HG02678 (cell line): ENCODE data around the gene ARHGAP44.

Experiments
- ATAC-seq: cut with Tn5 transposase; IDR thresholded peaks from one replicate; pipeline ENCODE4 v1.9.1; 2021; ENCODE audit warnings: mild to moderate bottlenecking, moderate library complexity; ENCODE audit not compliant: unreplicated experiment

Gene ARHGAP44

DNA sequence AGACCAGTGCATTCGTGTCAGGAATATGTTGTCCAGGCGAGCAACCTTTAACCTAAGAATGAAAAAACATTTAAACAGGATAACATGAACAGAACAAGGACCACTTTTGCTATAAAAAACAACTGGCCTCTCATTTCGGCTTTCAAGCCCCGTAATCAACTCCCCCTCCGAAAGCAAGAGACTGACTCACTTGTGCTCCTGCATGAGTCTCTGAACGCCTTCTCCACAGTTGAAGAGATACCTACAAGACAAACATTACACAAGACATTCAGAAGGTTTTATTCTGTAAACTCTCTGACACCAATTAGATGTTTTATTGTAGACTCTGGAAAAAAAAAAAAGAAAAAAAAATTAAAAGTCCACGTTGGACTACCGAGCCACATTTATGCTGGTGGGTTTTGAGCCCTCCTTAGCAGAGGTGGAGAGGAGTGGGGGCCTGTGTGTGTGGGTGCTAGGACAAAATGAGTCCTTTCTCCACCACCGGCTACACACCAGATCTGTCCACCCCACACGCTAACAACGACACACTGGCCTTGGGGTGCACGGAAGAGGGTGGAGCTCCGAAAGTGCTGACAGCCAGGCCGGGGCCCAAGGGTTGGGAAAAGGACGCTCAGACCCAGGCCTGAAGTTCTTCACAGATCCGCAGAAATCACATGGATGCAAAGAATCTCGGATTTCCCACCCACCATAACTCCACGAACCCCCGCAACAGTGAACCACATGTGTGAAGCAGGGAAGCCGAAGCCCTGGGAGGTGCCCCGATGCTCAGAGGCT is 227.8 kb downstream of the ARHGAP44 start:
- peak; percentile 7 for ATAC-seq

DNA sequence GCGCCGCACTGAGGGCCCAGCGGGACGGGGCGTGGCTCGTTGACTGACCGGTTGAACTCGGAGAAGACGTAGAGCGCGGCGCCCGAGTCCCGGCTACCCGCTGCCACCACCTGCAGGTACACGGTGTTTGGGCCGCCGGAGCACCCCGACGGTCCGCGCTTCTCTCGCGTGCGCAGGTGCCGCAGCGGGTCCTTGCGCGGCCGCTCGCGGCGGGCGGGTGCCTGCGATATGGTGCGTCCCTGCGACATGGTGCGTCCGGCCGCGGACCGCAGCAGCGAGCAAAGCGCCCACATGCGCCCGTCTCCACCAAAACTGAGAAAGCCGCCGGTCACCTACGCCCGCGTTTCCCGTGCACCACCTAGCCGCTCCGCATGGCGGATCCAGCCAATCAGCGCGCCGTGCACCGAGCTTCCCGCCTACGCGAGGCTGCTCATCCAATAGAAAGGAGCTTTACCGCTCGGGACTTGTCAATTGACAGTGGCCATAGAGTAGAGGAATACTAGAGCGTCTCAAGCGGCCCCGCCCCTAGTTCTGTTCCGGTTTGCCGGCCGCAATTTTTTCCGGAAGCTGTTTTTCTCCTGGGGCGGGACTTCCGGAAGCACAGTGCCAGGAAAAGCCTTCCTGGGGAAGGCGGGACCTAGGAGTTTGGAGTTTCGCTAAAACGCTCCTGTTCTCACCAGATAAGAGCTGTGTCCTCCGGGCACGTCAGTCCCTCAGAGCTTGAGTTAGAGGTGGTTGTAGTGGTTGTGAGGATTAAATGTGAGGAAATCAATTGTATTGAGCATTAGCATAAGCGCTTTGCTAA is 228.6 kb downstream of the ARHGAP44 start, which contains the start of gene ELAC2:
Gene ELAC2 (minus strand): TSS at position 373 of the 805 bp plus-strand sequence. CDS start 80 bp downstream, at position 293.
- ATAC-seq: peak; percentile 98

DNA sequence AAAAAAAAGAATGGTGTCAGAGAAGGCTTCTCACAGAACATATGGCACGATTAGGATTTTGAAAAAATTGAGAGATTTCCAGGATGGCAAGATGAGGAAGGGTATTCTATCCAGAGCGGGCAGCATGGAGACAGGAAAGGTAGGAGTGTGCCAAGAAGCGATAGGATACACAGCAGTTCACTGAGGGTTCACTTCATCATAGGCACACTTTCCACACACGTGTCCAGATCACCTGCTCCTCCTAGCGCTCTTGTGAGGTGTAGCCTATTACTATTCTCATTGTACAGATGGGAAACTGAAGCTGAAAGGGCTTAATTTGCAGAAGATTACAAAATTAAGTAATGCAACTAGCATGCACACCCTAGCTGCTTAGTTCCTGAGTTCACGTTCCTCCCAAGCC is 234.7 kb downstream of the ARHGAP44 start:
- ATAC-seq: no peak

DNA sequence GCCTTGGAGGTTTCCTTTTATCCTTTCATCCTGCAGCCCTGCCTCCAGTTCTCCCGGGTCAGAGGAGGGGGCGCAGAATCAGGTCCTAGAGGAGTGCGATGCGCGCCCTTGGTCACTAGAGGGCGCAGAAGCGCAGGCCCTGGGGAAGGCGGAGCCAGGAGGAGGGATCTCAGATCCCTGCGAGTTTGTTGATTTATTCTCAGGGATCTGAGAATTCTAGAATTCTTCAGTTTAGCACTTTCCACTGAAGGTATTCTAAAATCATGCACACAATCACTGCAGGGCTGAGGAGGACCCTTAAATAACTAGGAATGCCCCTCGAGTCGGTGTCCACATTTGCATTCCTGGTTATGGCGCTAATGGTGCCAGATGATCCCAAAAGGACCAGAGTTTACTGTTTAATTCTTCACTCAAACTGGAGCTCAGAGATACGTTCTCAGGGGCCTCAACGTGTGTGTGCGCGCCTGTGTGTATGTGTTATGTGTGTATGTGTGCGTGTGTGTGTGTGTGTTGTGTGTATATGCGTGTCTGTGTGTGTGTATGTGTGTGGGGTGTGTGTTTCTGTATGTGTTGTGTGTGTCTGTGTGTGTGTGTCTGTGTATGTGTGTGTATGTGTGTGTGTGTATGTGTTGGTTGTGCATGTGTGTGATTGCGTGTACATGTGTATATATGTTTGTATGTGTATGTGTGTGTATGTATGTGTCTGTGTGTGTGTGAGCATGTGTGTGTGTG is 235.4 kb downstream of the ARHGAP44 start:
- ATAC-seq: peak; percentile 82

DNA sequence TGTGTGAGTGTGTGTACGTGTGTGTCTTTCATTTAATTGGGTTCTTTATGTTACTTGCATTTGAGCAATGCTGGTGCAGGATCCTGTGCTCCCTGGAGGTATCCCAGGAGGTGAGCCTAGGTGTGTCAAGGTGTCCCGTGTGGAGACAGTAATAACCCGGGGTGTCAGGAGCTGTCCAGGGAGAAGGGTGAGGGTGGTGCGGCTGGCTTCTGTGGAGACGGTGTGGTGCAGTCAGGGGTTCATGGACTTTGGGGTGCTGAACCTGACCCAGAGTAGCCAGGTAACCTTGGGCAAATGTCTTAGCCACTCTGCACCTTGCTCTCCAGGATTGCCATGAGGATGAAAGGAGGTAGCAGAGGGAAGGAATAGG is 235.9 kb downstream of the ARHGAP44 start:
- ATAC-seq: no peak

DNA sequence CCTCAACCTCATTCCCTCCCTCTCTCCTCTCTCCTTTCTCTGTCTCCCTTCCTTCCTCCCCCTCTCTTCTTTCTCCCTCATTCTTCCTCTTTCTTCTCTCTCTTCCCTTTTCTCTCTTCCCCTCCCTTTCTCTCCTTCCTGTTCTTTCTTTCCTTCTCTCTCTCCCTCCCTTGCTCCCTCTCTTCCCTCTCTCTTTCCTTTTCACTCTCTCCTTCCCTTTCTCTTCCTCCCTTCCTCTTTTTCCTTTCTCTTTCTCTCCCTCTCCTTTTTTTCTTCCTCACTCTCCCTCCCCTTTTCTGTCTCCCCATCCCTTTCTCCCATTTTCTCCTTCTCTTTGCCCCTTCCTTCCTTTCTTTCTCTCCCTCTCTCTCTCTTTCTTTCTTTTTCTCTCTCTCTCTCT is 236.4 kb downstream of the ARHGAP44 start:
- no peak for ATAC-seq

DNA sequence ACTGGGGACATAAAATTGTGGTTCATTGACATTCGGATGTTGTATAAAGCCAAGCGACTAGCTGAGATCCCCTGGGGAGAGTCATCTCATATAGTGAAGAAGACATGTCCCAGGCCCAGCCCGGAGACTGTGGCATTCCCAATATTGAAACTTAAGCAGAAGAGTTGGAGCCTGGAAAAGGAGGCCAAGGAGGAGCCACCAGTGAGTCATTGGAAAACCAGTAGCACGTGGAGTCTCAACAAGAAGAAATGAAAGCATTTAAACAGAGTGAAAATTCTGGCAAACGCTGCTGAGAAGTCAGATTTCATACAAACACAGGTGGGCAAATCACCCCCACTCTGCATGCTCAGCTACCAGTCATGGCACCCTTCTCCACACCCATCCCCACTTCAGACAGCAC is 237.9 kb downstream of the ARHGAP44 start:
- ATAC-seq: no peak

DNA sequence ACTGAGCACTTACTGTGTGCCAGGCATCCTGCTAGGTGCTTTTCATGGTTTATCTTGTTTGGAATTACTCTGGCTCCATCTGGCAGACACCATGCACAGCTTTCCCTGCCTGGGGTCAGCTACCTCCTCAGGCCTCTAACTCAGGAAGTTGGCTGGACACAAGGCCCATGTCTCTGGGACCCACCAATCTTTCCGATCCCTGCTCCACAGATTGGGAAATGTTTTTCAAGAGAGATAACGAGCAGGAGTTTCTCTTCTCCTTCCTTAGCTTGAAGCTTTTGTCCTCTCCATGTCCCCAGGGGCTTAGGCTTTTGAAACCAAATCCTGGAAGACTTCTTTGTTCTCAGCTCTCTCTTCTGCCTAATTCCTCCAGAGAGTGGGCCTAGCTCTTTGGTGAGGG is 240.0 kb downstream of the ARHGAP44 start:
- ATAC-seq: no peak

DNA sequence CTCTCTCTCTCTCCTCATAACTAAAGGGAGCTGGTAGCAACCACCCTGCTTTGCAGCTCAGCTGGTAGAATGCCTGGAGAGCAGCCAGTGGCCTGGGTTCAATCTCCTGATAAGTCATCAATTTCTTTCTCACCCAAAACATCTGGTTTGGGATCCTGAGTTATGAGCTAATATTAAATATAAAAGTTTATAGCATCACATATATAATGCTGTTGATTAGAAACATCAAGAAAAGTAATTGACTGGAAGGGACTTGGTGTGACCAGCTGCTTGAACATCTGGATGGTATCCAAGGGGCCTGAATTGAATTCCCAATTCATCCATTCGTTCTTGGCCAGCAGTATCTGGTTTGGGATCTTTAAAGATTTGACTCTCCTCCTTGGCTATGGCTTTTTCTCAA is 240.8 kb downstream of the ARHGAP44 start:
- no peak for ATAC-seq

DNA sequence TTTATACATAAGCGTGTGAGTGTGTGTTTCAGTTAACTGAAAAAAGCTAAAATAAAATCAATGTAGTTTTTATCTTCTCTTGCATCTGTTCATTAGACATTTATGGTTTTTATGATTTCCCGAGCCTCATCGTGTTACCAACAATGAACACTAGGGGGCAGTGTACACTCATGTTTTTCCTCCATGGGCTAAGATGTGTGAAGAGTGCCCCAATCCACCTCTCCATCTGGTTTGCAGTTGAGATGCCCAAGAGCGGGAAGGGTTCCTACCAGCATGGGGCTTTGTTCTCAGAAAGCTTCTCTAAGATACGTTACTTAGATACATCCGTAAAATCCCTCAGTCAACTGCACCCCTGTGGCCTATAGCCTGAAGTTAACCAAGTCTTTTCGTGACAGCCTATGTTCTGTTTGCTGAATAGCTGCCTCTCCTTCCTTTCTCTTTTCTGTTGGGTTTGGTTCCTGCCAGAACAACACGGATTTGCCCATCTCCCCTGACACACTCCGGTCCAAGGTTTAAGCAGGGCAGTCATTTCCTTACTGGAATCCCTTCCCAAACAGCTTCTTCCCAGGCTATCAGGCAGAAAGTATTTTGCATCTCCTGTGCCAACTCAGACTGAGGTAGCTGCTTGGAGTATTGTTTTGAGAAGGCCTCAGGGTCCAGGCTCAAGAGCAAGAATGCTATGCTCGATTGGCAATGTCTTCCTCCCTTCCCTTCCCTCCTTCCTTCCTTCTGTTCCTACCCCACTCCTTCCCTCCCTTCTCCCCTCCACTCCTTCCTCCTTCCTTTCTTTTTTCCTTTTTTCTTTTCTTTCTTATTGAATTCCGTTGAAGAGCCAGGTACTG is 241.4 kb downstream of the ARHGAP44 start:
- ATAC-seq: peak; percentile 58

DNA sequence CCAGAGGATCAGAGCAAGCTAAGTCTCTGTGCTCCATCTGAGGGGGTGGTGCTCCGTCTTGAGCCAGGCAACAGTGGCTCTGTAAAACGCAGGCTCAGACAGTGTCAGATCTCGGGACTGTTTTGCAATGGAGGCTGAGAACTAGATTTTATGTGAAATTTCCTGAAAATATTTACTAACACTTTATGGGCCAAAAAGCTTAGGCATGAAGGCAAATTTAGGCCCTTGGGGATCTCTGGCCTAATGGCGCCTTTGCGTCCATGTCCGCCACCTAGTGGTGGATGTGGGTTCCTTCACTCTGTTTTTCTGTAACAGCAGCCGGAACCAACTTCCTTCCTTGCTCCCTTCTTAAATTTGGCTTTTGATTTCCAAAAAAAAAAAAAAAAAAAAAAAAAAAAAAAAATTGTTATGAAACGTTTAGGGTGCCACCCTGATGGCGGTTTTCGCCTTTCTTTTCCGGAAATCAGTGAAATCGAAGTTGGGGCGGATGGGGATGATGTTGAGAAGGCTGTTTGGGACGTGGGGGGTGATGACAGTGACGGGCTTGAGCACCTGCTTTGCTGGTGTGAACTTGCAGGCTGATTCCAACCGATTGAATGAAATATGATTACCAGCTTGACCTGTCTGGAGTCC is 242.5 kb downstream of the ARHGAP44 start:
- peak; percentile 86 for ATAC-seq

DNA sequence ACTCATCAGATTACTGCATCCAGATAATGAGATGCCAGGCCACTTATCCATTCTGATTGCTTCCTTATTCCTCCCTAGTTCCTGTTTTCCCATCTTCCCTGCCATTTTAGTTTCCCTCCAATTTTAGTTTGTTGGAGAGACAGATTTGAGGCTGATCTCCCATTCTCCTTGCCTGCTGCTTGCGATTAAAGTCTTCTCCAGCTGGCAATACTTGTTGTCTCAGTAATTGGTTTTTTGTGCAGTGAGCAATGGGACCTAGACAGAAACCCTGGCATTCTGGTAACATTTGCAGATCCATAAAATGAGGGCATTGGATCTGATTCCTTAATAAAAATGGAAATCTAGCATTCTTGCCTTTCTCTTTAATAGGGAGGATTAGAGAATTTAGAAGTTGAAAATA is 246.1 kb downstream of the ARHGAP44 start:
- ATAC-seq: no peak

DNA sequence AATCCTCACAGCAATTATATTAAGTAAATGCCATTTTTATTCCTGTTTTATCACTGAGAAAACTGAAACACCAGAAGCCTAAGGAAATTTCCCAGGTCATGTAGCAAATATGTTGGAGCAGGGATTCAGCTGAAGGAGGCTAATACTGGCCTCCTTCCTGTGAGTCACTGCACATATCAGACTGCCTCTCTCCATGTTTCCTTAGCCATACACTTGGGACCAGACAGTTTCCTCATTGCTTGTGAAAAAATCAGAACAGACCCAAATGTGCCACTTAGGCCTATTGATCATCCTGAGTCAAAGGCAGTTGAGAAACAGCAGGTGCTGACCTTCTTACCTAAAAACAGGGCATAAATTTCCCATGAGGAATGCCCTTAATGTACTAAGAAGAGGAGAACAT is 247.5 kb downstream of the ARHGAP44 start:
- ATAC-seq: no peak

DNA sequence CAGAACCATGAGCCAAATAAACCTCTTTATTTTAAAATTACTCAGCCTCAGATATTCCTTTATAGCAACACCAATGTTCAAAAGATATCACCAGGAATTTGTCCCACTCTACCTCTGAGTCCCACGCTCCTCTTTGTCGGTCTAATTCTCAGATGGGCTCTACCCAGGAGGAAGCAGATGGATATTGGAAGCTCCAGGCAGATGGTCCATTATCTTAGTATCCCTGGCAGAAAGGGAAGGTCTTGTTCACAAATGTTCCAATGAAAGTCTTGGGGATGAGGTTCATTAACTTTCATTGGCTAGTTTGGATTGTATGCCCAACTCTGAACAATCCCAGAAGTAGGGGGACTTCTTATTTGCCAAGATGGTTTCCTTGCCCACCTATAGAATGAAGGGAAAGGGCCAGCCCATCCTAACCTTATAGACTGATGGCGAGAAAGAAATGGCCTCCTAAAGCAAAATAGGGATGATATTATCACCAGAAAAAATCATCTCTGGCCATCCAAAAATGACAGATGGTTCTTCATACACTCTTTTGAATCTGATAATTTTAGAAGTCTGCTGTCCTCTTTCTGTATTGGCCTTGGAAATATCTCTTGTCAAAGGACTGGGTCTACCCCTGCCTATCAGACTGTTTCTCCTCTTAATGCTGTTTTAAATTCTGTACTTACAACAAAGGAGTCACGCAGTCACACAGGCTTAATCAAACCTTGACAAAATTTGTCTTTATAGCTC is 249.8 kb downstream of the ARHGAP44 start:
- no peak for ATAC-seq
